H1 (cell line): ENCODE results near the gene KLHL5.

Experiments used
- BRCA1 ChIP-seq: IDR thresholded peaks from 2 replicates; pipeline ENCODE4 v1.6.1; 2012; ENCODE audit warnings: low read depth, low read length, improper control_type of control experiment
- JUN ChIP-seq: IDR thresholded peaks from 2 replicates; pipeline ENCODE4 v1.6.1; 2011; ENCODE audit warnings: low read depth, mild to moderate bottlenecking, improper control_type of control experiment, low read length
- KDM1A ChIP-seq: fragments of 200-600, 300-600 bp; sonication (generic); IDR thresholded peaks from 2 replicates; pipeline ENCODE4 v1.7.1; 2016; ENCODE audit warnings: mild to moderate bottlenecking, low read length, borderline replicate concordance
- POLR2A ChIP-seq, 2 experiments: IDR thresholded peaks; 1 replicate in 1 of 2; 2 replicates in 1 of 2; pipeline ENCODE4 v1.6.1; 2011; ENCODE audit warnings: low read depth in 2 of 2, low read length in 2 of 2, mild to moderate bottlenecking in 2 of 2; ENCODE audit errors: control extremely low read depth in 1 of 2
- POLR2AphosphoS5 ChIP-seq: IDR thresholded peaks from 2 replicates; pipeline ENCODE4 v1.6.1; 2011; ENCODE audit warnings: low read depth, low read length
- SIN3A ChIP-seq, 2 experiments: IDR thresholded peaks in 1 of 2; conservative IDR thresholded peaks in 1 of 2; 2 replicates each; pipeline ENCODE4 v1.6.1; 2011 to 2012; ENCODE audit warnings: low read length in 2 of 2, improper control_type of control experiment in 1 of 2, low read depth in 1 of 2, mild to moderate bottlenecking in 1 of 2
- TCF12 ChIP-seq: IDR thresholded peaks from 2 replicates; pipeline ENCODE4 v1.6.1; 2011; ENCODE audit warnings: low read depth, mild to moderate bottlenecking, low read length
- TEAD4 ChIP-seq: IDR thresholded peaks from 2 replicates; pipeline ENCODE4 v1.6.1; 2012; ENCODE audit warnings: low read depth, low read length, inconsistent platforms, mixed read lengths
- TF ChIP-seq, protein P1 (sequence below), 3 experiments: IDR thresholded peaks; 1 replicate in 2 of 3; 2 replicates in 1 of 3; pipeline versions ENCODE4 v1.5.1 to v1.6.1; 2011; ENCODE audit warnings: low read length in 3 of 3, mild to moderate bottlenecking in 3 of 3, inconsistent platforms in 2 of 3, low read depth in 1 of 3, moderate library complexity in 1 of 3; ENCODE audit not compliant: insufficient read depth in 1 of 3; ENCODE audit errors: control extremely low read depth in 1 of 3

DNA sequence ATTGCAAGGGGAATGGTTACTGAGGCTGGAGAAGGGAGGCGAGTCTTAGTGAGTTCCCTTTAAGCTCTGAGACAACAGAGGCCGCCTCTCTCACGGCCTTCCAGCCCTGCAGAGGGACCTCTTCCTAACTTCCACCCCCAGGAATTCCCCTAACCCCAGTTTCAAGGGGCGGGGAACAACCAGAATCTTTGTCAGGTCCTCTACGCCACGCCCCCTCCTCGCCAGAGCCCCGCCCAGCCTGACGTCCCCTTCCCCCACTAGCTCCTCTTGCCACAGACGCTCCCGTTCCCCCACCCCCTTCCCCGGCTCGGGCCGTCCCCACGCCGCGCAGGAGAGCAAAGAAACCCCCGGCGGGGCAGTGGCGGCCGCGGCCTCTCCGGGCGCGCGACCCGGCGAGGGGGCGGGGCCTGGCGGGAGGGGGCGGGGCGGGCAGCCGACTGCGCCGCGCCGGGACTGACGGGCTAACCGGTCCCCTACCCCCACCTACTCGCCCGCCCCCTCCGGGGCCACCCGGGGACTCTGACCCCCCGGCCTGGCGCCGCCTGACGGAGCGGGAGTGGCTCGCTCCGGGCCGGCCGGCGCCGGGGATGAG, 17.6 kb upstream of the KLHL5 start:
- TF ChIP-seq POLR2A (IDR thresholded peaks at IDR 0.05; ENCODE audit: control extremely low read depth in 1 of 2, low read depth in 2 of 2, low read length in 2 of 2), result peak; percentile 78 to 85
- peak; percentile 68 for TF ChIP-seq POLR2AphosphoS5
- TF ChIP-seq TCF12, result 0 out of 2 replicates have a peak, but pooled peaks have one; percentile 10
- TF ChIP-seq KDM1A, result no peak
- TF ChIP-seq SIN3A (conservative IDR thresholded peaks at IDR 0.05 in 1 of 2, IDR thresholded peaks at IDR 0.05 in 1 of 2; ENCODE audit: low read depth in 1 of 2, low read length in 2 of 2), result no peak
- no peak for TF ChIP-seq JUN
- TF ChIP-seq BRCA1, result no peak
- peak; percentile 80 for TF ChIP-seq TEAD4
- TF ChIP-seq, protein P1, sequence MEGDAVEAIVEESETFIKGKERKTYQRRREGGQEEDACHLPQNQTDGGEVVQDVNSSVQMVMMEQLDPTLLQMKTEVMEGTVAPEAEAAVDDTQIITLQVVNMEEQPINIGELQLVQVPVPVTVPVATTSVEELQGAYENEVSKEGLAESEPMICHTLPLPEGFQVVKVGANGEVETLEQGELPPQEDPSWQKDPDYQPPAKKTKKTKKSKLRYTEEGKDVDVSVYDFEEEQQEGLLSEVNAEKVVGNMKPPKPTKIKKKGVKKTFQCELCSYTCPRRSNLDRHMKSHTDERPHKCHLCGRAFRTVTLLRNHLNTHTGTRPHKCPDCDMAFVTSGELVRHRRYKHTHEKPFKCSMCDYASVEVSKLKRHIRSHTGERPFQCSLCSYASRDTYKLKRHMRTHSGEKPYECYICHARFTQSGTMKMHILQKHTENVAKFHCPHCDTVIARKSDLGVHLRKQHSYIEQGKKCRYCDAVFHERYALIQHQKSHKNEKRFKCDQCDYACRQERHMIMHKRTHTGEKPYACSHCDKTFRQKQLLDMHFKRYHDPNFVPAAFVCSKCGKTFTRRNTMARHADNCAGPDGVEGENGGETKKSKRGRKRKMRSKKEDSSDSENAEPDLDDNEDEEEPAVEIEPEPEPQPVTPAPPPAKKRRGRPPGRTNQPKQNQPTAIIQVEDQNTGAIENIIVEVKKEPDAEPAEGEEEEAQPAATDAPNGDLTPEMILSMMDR (IDR thresholded peaks at IDR 0.05; ENCODE audit: control extremely low read depth in 1 of 3, insufficient read depth in 1 of 3, low read depth in 1 of 3, low read length in 3 of 3), result peak in 2 of 3 experiments; percentile 13 to 22; a peak in 2 of 4 replicates
